ENCODE results near the gene CDH23. TPM values are rescaled to one million over a fixed set of nuclear protein-coding genes. Genes with fewer than 3 reads are reported as not detected.
A peak's percentile ranks its signal among the peaks of the same experiment; 100 is the strongest.

Gene CDH23
- total RNA-seq, 1 experiment from 2014 or later: 0.34 TPM

- Histone ChIP-seq H3K36me3 (ENCODE audit: control insufficient read depth, insufficient read depth, low read length) (no peaks in the 10 kb centered on the region), H3K4me3 (ENCODE audit: low read depth, low read length) (no peak overlapping the region), H3K9me3 (no peaks in the 10 kb centered on the region), H3K27me3 (replicated peaks; ENCODE audit: control insufficient read depth, insufficient read depth, low read length) (no peaks in the 10 kb centered on the region), H3K4me1 (peaks cover 10% of the 10 kb centered on the region)
- peak in 1 of 2 experiments; percentile 38 for DNase-seq
- H3K36me3 Mint-ChIP-seq (ENCODE audit: insufficient read depth, unreplicated experiment): no peaks in the 10 kb centered on the region
- BruUV-seq (replicated peaks): no TSS peak
- CTCF ChIA-PET: no interaction called here
- H3K9me3 Mint-ChIP-seq (ENCODE audit: unreplicated experiment): no peaks in the 10 kb centered on the region
- H3K27me3 Mint-ChIP-seq (ENCODE audit: insufficient read depth, unreplicated experiment): no peaks in the 10 kb centered on the region
- intact Hi-C loops (cut with micrococcal nuclease; ENCODE audit: unreplicated experiment): loop anchor here (5.0 kb wide), 1 partner anchor 59 kb away; the partner anchor contains the start of gene VSIR
- no peak for TF ChIP-seq CTCF (IDR thresholded peaks at IDR 0.05; ENCODE audit: insufficient read depth in 1 of 2, low read depth in 1 of 2, low read length in 1 of 2, severe bottlenecking in 1 of 2, unreplicated experiment in 1 of 2)
- no peaks in the 10 kb centered on the region for H3K4me1 Mint-ChIP-seq (ENCODE audit: low read depth, unreplicated experiment)
- POLR2A ChIA-PET: no interaction called here
- H3K27ac Mint-ChIP-seq (ENCODE audit: unreplicated experiment): no peak overlapping the region
- H3K4me3 Mint-ChIP-seq (ENCODE audit: unreplicated experiment): no peak overlapping the region
Observed at GRCh38 chr10:71713135-71714030, 316.7 kb downstream of the CDH23 start.

- intact Hi-C loops (cut with micrococcal nuclease; ENCODE audit: unreplicated experiment): loop anchor here (5.0 kb wide), 1 partner anchor 58 kb away; the partner anchor contains the start of gene VSIR
Observed at GRCh38 chr10:71714031-71714410, 317.3 kb downstream of the CDH23 start.

GRCh38 chr10:71714592-71714991 lies 317.9 kb downstream of the CDH23 start:
- ChIA-PET POLR2A (no interaction called here), CTCF (interaction anchor here (0.8 kb wide), 1 partner anchor 18 kb away, joined by 3 read pairs; no protein-coding TSS in a partner anchor)
- Mint-ChIP-seq H3K4me3 (ENCODE audit: unreplicated experiment) (no peak overlapping the region), H3K9me3 (ENCODE audit: unreplicated experiment) (no peaks in the 10 kb centered on the region), H3K27ac (ENCODE audit: unreplicated experiment) (no peak overlapping the region), H3K4me1 (ENCODE audit: low read depth, unreplicated experiment) (no peaks in the 10 kb centered on the region), H3K36me3 (ENCODE audit: insufficient read depth, unreplicated experiment) (no peaks in the 10 kb centered on the region), H3K27me3 (ENCODE audit: insufficient read depth, unreplicated experiment) (no peaks in the 10 kb centered on the region)
- Histone ChIP-seq H3K4me1 (peaks cover 10% of the 10 kb centered on the region), H3K4me3 (ENCODE audit: low read depth, low read length) (no peak overlapping the region), H3K9me3 (no peaks in the 10 kb centered on the region), H3K27me3 (replicated peaks; ENCODE audit: control insufficient read depth, insufficient read depth, low read length) (no peaks in the 10 kb centered on the region), H3K36me3 (ENCODE audit: control insufficient read depth, insufficient read depth, low read length) (no peaks in the 10 kb centered on the region)
- no peak for TF ChIP-seq CTCF (IDR thresholded peaks at IDR 0.05; ENCODE audit: insufficient read depth in 1 of 2, low read depth in 1 of 2, low read length in 1 of 2, severe bottlenecking in 1 of 2, unreplicated experiment in 1 of 2)
- no peak for DNase-seq
- no TSS peak for BruUV-seq (replicated peaks)
- intact Hi-C loops (cut with micrococcal nuclease; ENCODE audit: unreplicated experiment): loop anchor here (5.0 kb wide), 1 partner anchor 58 kb away; the partner anchor contains the start of gene VSIR

More at GRCh38 chr10:71714031-71714410, 317.3 kb downstream of the CDH23 start:
- H3K9me3 Mint-ChIP-seq (ENCODE audit: unreplicated experiment): no peaks in the 10 kb centered on the region
- H3K27me3 ChIP-seq (replicated peaks; ENCODE audit: control insufficient read depth, insufficient read depth, low read length): no peaks in the 10 kb centered on the region
- BruUV-seq (replicated peaks): no TSS peak
- CTCF ChIA-PET: interaction anchor here (0.8 kb wide), 1 partner anchor 18 kb away, joined by 3 read pairs; no protein-coding TSS in a partner anchor
- no peaks in the 10 kb centered on the region for H3K27me3 Mint-ChIP-seq (ENCODE audit: insufficient read depth, unreplicated experiment)
- no peaks in the 10 kb centered on the region for H3K36me3 ChIP-seq (ENCODE audit: control insufficient read depth, insufficient read depth, low read length)
- no peak overlapping the region for H3K4me3 Mint-ChIP-seq (ENCODE audit: unreplicated experiment)
- H3K4me1 Mint-ChIP-seq (ENCODE audit: low read depth, unreplicated experiment): no peaks in the 10 kb centered on the region
- no peak overlapping the region for H3K27ac Mint-ChIP-seq (ENCODE audit: unreplicated experiment)
- no peak for TF ChIP-seq CTCF (IDR thresholded peaks at IDR 0.05; ENCODE audit: insufficient read depth in 1 of 2, low read depth in 1 of 2, low read length in 1 of 2, severe bottlenecking in 1 of 2, unreplicated experiment in 1 of 2)
- no peak overlapping the region for H3K4me3 ChIP-seq (ENCODE audit: low read depth, low read length)
- DNase-seq: no peak
- POLR2A ChIA-PET: no interaction called here
- peaks cover 10% of the 10 kb centered on the region for H3K4me1 ChIP-seq
- no peaks in the 10 kb centered on the region for H3K36me3 Mint-ChIP-seq (ENCODE audit: insufficient read depth, unreplicated experiment)
- H3K9me3 ChIP-seq: no peaks in the 10 kb centered on the region

Measured in Caco-2 (cell line).